GM18519 (cell line): ENCODE results near the gene MPST.

ENCODE experiments used
- ATAC-seq: cut with Tn5 transposase; IDR thresholded peaks from one replicate; pipeline ENCODE4 v1.9.1; 2021; ENCODE audit warnings: mild to moderate bottlenecking, moderate library complexity; ENCODE audit not compliant: unreplicated experiment, low FRiP score

MPST gene

GRCh38 chr22:37000676-37001534 lies 18.6 kb upstream of the MPST start:
- no peak for ATAC-seq

- ATAC-seq = no peak
These were observed 17.7 kb upstream of the MPST start for GRCh38 chr22:37001826-37002225.

GRCh38 chr22:37002633-37003032 lies 16.9 kb upstream of the MPST start:
- ATAC-seq = no peak

GRCh38 chr22:37007651-37008050 lies 11.9 kb upstream of the MPST start:
- ATAC-seq = no peak

GRCh38 chr22:37008365-37008764 lies 11.2 kb upstream of the MPST start:
- ATAC-seq = no peak

GRCh38 chr22:37009490-37009889 lies 10.1 kb upstream of the MPST start:
- ATAC-seq = no peak

GRCh38 chr22:37010174-37010573 lies 9.4 kb upstream of the MPST start:
- ATAC-seq = no peak

GRCh38 chr22:37010976-37011375 lies 8.6 kb upstream of the MPST start:
- no peak for ATAC-seq

- no peak for ATAC-seq
These were observed 8.1 kb upstream of the MPST start for GRCh38 chr22:37011472-37011871.

GRCh38 chr22:37012262-37012904 lies 7.2 kb upstream of the MPST start:
- no peak for ATAC-seq

- ATAC-seq = no peak
These were observed 6.6 kb upstream of the MPST start for GRCh38 chr22:37012956-37013355.

- no peak for ATAC-seq
These were observed 5.1 kb upstream of the MPST start for GRCh38 chr22:37014415-37014806.

GRCh38 chr22:37014835-37015586 lies 4.5 kb upstream of the MPST start:
- ATAC-seq = no peak

- ATAC-seq = no peak
These were observed 4.0 kb upstream of the MPST start for GRCh38 chr22:37015587-37015878.

- ATAC-seq = no peak
These were observed 3.2 kb upstream of the MPST start for GRCh38 chr22:37016134-37016910.

GRCh38 chr22:37017356-37017755 lies 2.2 kb upstream of the MPST start:
- no peak for ATAC-seq

- ATAC-seq = no peak
These were observed 1.3 kb upstream of the MPST start for GRCh38 chr22:37018086-37018814.

- ATAC-seq = no peak
These were observed 680 bp upstream of the MPST start for GRCh38 chr22:37018815-37019308.

GRCh38 chr22:37020192-37020479 lies 594 bp downstream of the MPST start:
- no peak for ATAC-seq

- ATAC-seq = no peak
These were observed 1.5 kb downstream of the MPST start for GRCh38 chr22:37021041-37021440.
